A549 (cell line): ENCODE results near the gene TTC13.

Source experiments
- CHD2 ChIP-seq: fragments of 150-350 bp; IDR thresholded peaks from 2 replicates; pipeline ENCODE4 v1.6.1; 2014; ENCODE audit warnings: low read length; ENCODE audit not compliant: partially characterized antibody
- CHD4 ChIP-seq: fragments of 200-600 bp; sonication (generic); IDR thresholded peaks from 2 replicates; pipeline ENCODE4 v1.6.1; 2016; ENCODE audit warnings: antibody characterized with exemption, mild to moderate bottlenecking, borderline replicate concordance
- EP300 ChIP-seq, 2 experiments: fragments of >200 bp; sonication (Bioruptor Twin); formaldehyde crosslinking; IDR thresholded peaks; 2 replicates in 1 of 2; 3 replicates in 1 of 2; pipeline ENCODE4 v1.6.1; 2016 to 2017
- KDM1A ChIP-seq: fragments of 200-600 bp; sonication (generic); IDR thresholded peaks from 2 replicates; pipeline ENCODE4 v1.6.1; 2016; ENCODE audit warnings: low read depth, mild to moderate bottlenecking
- RAD21 ChIP-seq, 2 experiments: fragments of >200 bp in 1 of 2; sonication (Bioruptor Twin) in 1 of 2; formaldehyde crosslinking in 1 of 2; IDR thresholded peaks in 1 of 2; conservative IDR thresholded peaks in 1 of 2; 2 replicates in 1 of 2; 3 replicates in 1 of 2; pipeline ENCODE4 v1.6.1; 2012 to 2018; ENCODE audit warnings: inconsistent platforms in 1 of 2
- RFX5 ChIP-seq: fragments of 450-650 bp; IDR thresholded peaks from 2 replicates; pipeline ENCODE4 v1.7.1; 2014; ENCODE audit warnings: antibody characterized with exemption, mild to moderate bottlenecking, moderate library complexity
- RNF2 ChIP-seq: fragments of 200-600 bp; sonication (generic); IDR thresholded peaks from 2 replicates; pipeline ENCODE4 v1.6.1; 2016; ENCODE audit warnings: low read depth, mild to moderate bottlenecking, antibody characterized with exemption, moderate library complexity, borderline replicate concordance

GRCh38 chr1:230938924-230939368 lies 39.7 kb downstream of the TTC13 start:
- TF ChIP-seq RAD21 (conservative IDR thresholded peaks at IDR 0.05 in 1 of 2, IDR thresholded peaks at IDR 0.05 in 1 of 2) = no peak
- TF ChIP-seq RNF2 = no peak
- no peak for TF ChIP-seq CHD2
- no peak for TF ChIP-seq CHD4
- no peak for TF ChIP-seq KDM1A
- TF ChIP-seq RFX5 = no peak
- TF ChIP-seq EP300 (IDR thresholded peaks at IDR 0.05) = no peak
